Stimulated activated CD4-positive, alpha-beta T cell treated with anti-CD3 and anti-CD28 coated beads, Interleukin-4, amount 100 ng/mL, for 1 hour (primary cell): Measurements from ENCODE around the gene A2M.
"Not testable (repeated sequence)": the region's sequence is repeated elsewhere in the genome, so short reads cannot be mapped to it uniquely, and the experiment has no call there.

Experiments
- DNase-seq: peaks from one replicate; pipeline ENCODE4 v3.0.0-alpha.2; 2020

The A2M gene

DNA sequence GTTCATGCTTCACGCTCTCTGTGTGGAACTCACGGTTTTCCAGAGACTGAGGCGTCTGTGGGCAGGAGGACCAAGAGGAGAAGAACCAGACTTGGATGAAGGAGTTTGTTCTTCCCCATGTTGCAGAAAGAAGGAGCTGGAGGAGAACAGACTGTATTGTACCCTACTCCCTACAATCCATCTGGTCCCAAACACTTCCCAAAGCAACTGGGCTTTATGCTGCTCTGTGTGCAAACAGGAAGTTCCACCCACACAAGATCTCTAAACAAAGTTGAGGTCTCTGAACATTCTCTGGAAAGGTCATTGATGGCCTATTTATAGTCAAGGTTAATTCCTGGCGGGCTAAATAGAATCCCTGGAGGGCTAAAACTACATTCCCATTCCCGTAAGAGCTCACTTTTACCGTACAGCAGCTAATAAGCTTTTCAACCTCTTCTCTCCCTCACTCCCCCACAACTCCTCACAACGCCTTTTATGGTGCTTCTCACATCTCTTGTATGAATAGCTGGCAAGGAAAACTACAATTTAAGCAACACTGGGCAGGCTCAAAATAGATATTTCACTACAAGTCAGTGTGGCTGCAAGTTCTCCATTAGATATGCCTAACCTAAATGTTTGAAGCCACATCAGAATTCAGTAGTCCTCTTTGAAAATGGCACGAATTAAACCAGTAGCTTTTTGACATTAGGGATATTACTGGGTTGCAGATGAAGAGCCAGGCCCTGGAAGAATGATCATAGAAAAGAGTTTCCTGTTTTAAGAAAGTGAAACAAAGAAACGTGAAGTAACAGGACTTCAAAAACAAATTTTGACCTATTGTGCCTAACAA is at the start of gene A2M:
Gene A2M (minus strand): TSS at position 189 of the 829 bp plus-strand sequence. CDS start 70 bp downstream, at position 119.
- DNase-seq = no peak

- DNase-seq = no peak
Observed at GRCh38 chr12:9163392-9163791, 47.7 kb upstream of the A2M start.

- no peak for DNase-seq
Observed at GRCh38 chr12:9156119-9156518, 40.4 kb upstream of the A2M start.

DNA sequence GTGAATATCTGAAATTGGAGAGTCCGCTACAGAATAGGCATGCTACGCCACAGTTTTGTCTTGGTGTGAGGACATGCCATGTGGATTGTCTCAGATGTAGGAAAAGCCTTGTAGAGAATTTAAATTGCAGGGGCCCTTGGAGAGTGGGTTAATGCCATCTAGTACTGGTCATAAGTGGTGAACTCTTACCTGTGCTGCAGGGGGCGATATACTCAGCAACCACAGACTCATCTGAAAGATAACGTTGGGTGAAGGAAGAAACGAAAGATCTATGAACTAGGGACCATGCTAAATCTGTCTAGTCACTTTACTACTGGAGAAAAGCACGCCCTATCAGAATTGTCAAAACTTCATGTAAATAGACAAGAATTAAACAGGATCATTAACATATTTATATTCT is 33.7 kb upstream of the A2M start:
- no peak for DNase-seq

- no peak for DNase-seq
Observed at GRCh38 chr12:9148926-9149325, 33.2 kb upstream of the A2M start.

DNA sequence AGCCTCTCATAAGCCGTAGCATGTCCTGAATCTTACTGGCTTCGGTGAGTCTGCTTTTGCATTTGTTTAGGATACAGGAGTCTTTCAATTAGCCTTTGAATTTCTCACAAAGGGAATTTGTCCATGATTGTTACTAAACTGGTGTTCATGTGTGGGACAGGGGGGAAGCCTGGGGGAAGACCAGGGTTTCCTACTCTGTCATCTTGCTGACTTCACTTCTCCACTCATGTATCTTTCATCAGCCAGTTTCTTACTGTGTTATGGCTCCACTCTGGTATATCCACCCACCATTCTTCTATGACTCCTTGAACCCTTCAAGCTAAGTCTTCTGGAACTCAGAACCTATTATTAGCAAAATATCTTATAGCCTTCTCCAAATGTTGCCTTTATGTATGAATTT is 31.7 kb upstream of the A2M start:
- no peak for DNase-seq

GRCh38 chr12:9144730-9145106 is 29.0 kb upstream of the A2M start:
- DNase-seq = no peak

- DNase-seq = no peak
Observed at GRCh38 chr12:9143929-9144729, 28.4 kb upstream of the A2M start.

- no peak for DNase-seq
Observed at GRCh38 chr12:9143137-9143536, 27.4 kb upstream of the A2M start.

DNA sequence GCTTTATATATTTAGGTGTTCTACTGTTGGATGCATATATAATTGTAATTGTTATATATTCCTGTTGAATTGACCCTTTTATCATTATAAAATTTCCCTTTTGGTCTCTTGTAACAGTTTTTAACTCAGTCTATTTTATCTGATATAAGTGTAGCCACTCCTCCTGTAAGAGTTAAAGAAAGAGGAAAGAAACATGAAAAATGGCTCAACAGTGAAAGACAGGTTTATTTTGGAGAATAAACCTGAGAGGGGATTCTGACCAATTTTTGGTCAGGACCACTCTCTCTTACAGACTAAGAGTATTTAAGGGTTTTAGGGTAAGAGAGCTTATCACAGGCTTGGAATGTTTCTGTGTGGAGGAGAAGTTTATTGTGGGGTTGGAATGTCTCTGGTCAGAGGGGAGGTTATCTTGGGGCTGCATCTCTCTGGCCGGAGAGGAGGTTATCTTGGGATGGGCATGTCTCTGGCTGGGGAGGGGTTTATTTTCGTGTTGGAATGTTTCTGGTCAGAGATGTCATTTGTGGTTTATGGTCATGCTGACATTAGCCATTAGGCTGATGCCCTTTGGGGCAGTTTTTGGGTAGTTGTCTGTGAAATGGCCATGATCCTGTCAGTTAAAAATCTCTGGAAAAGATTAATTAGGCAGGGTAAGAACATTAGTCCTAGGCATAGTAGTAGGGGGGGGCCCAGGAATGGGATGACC is 24.0 kb upstream of the A2M start:
- not testable (repeated sequence) for DNase-seq

DNA sequence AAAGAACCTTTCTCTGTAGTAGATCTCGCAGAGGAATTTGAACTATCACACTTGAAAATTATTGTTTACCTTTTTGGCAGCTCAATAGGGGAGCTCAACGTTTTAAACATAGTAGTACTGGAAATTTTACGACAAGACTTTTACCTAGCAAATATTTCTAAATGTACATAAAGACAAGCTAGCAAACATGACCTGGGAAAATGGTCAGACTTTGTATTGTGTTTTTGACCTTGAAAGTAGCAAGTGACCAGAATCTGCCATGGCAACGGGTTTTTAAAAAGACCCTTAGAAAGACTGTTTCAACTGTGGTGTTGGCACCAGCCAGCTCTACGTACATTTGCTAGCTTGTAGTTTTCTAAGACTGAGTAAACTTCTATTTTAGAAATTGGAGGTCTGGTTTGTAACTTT is 20.2 kb upstream of the A2M start:
- no peak for DNase-seq

DNA sequence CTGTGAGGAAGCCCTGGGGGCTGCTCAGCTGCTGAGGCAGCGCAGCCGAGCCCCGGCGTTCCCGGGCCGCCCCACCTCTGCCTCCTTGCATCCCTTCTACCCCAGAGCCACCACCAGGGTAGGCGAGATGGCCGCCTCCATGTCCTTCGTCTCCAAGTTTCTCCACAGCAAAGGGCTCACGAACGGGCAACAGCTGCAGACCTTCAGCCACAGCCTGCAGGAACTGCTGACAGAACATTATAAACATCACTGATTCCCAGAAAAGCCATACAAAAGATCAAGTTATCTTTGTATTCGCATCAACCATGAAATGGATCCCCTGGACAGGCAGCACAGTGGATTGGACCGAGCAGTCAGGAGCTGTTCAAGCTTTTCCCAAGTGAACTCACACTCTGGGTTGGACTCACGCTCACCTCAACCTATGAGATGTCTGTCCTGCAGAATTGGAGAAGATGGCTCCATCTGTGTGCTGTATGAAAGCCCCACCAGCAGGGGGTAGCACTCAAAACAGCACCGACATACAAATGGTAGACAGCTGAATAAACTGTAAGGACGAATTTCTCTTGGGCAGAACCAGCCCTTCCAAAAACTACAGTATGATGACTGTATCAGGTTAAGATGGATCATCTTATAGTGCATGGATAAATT is 19.4 kb upstream of the A2M start:
- no peak for DNase-seq

GRCh38 chr12:9133216-9133916 is 17.6 kb upstream of the A2M start:
- no peak for DNase-seq

- no peak for DNase-seq
Observed at GRCh38 chr12:9132008-9132535, 16.4 kb upstream of the A2M start.

DNA sequence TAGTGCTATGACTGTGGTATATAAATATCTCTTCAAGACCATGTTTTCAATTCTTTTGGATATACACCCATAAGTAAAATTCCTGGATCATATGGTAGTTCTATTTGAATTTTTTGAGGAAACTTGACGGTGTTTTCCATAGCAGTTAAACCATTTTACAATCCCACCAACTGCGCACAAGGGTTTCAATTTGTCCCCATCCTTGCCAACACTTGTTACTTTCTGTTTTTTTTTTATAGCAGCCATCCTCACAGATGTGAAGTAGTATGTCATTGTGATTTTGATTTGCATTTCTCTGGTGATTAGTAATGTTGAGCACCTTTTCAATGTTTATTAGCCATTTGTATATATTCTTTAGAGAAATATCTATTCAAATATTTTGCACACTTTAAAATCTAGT is 14.5 kb upstream of the A2M start:
- DNase-seq = no peak

DNA sequence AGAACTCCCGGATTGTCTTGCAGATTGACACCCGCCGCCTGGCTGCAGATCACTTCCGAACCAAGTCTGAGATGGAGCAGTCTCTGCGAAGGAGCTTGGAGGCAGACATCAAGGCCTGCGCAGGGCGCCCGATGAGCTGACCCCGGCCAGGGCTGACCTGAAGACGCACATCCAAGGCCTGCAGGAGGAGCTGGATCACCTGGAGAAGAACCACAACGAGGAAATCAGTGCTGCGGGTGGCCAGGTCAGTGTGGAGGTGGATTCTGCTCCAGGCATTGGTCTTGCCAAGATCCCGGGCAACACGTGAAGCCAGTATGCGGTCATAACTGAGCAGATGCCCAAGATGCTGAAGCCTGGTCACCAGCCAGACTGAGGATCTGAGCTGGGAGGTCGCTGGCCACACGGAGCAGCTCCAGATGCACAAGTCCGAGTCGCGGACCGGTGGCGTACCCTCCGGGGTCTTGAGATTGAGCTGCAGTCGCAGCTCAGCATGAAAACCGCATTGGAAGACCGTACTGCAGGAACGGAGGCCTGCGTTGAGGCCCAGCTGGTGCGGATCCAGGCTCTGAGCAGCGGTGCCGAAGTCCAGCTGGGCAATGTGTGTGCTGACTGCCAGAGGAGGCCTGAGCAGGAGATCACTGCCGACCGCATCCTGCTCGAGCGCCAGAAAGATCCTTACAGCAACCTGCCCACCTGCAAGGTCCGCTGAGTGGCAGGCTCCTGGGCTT is 12.4 kb upstream of the A2M start:
- no peak for DNase-seq

- no peak for DNase-seq
Observed at GRCh38 chr12:9127484-9127883, 11.8 kb upstream of the A2M start.

GRCh38 chr12:9124383-9125031 is 8.8 kb upstream of the A2M start:
- no peak for DNase-seq

GRCh38 chr12:9123781-9124382 is 8.2 kb upstream of the A2M start:
- DNase-seq = no peak

- DNase-seq = no peak
Observed at GRCh38 chr12:9122091-9122609, 6.4 kb upstream of the A2M start.
